ENCODE data around the gene PI4K2B.
"Not testable (repeated sequence)": the region's sequence is repeated elsewhere in the genome, so short reads cannot be mapped to it uniquely, and the experiment has no call there.

The PI4K2B gene

GRCh38 chr4:25211721-25212120 is 22.1 kb upstream of the PI4K2B start:
- DNase-seq (ENCODE audit: low read depth): no peak
- no peak for TF ChIP-seq CTCF (conservative IDR thresholded peaks at IDR 0.05; ENCODE audit: control insufficient read depth, insufficient read depth, low read depth, low read length)
- H3K4me3 ChIP-seq (ENCODE audit: control insufficient read depth, low read depth, low read length): no peak overlapping the region

GRCh38 chr4:25212822-25213221 is 21.0 kb upstream of the PI4K2B start:
- no peak for DNase-seq (ENCODE audit: low read depth)
- H3K4me3 ChIP-seq (ENCODE audit: control insufficient read depth, low read depth, low read length): no peak overlapping the region
- no peak for TF ChIP-seq CTCF (conservative IDR thresholded peaks at IDR 0.05; ENCODE audit: control insufficient read depth, insufficient read depth, low read depth, low read length)

GRCh38 chr4:25213347-25213979 is 20.4 kb upstream of the PI4K2B start:
- TF ChIP-seq CTCF (conservative IDR thresholded peaks at IDR 0.05; ENCODE audit: control insufficient read depth, insufficient read depth, low read depth, low read length): no peak
- no peak for DNase-seq (ENCODE audit: low read depth)
- no peak overlapping the region for H3K4me3 ChIP-seq (ENCODE audit: control insufficient read depth, low read depth, low read length)

- H3K4me3 ChIP-seq (ENCODE audit: control insufficient read depth, low read depth, low read length); DNase-seq (ENCODE audit: low read depth): not testable (repeated sequence)
Measured at GRCh38 chr4:25214750-25215149, 19.1 kb upstream of the PI4K2B start.

GRCh38 chr4:25215511-25215910 is 18.3 kb upstream of the PI4K2B start:
- no peak overlapping the region for H3K4me3 ChIP-seq (ENCODE audit: control insufficient read depth, low read depth, low read length)
- no peak for DNase-seq (ENCODE audit: low read depth)
- no peak for TF ChIP-seq CTCF (conservative IDR thresholded peaks at IDR 0.05; ENCODE audit: control insufficient read depth, insufficient read depth, low read depth, low read length)

GRCh38 chr4:25221377-25221776 is 12.5 kb upstream of the PI4K2B start:
- DNase-seq (ENCODE audit: low read depth): no peak
- no peak overlapping the region for H3K4me3 ChIP-seq (ENCODE audit: control insufficient read depth, low read depth, low read length)
- no peak for TF ChIP-seq CTCF (conservative IDR thresholded peaks at IDR 0.05; ENCODE audit: control insufficient read depth, insufficient read depth, low read depth, low read length)

- peak; percentile 48 for DNase-seq (ENCODE audit: low read depth)
- no peak overlapping the region for H3K4me3 ChIP-seq (ENCODE audit: control insufficient read depth, low read depth, low read length)
- no peak for TF ChIP-seq CTCF (conservative IDR thresholded peaks at IDR 0.05; ENCODE audit: control insufficient read depth, insufficient read depth, low read depth, low read length)
Measured at GRCh38 chr4:25223802-25224375, 9.9 kb upstream of the PI4K2B start.
